ENCODE measurements around the gene CRYBG3. TPM values are rescaled to one million over a fixed set of nuclear protein-coding genes. Genes with fewer than 3 reads are reported as not detected.

Gene CRYBG3
- total RNA-seq, 1 experiment from 2014 or later = 5.9 TPM

DNA sequence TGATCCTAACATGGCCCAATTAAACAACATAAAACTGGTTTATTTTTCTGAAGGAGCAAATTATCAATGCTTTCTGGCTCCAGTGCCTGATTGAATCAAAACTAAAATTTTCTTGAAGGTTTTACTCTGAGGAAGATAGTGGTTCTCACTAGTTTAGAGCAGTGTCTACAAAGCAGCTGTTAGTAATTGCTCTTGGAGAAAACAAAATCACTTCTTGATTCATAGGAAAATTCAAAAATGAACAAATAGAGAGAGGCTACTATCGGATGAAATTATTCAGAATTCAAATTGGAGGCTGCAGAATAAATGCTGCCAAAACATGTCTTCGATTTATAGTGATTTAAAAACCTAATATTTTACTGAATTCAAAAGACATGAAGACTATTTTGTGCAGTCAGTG, 165.5 kb downstream of the CRYBG3 start:
- H2BK20ac ChIP-seq (ENCODE audit: low read depth, low read length, poor library complexity, severe bottlenecking) = no peak overlapping the region
- H3K27ac ChIP-seq (ENCODE audit: insufficient read length, low read depth, low read length) = no peak overlapping the region
- H4K5ac ChIP-seq (ENCODE audit: insufficient read length, low read depth, low read length) = no peak overlapping the region
- H3K79me1 ChIP-seq (ENCODE audit: insufficient read depth, low read depth, low read length, poor library complexity, severe bottlenecking) = no peaks in the 10 kb centered on the region
- H2BK5ac ChIP-seq (ENCODE audit: insufficient read length, low read length) = no peak overlapping the region
- TF ChIP-seq, protein P1, sequence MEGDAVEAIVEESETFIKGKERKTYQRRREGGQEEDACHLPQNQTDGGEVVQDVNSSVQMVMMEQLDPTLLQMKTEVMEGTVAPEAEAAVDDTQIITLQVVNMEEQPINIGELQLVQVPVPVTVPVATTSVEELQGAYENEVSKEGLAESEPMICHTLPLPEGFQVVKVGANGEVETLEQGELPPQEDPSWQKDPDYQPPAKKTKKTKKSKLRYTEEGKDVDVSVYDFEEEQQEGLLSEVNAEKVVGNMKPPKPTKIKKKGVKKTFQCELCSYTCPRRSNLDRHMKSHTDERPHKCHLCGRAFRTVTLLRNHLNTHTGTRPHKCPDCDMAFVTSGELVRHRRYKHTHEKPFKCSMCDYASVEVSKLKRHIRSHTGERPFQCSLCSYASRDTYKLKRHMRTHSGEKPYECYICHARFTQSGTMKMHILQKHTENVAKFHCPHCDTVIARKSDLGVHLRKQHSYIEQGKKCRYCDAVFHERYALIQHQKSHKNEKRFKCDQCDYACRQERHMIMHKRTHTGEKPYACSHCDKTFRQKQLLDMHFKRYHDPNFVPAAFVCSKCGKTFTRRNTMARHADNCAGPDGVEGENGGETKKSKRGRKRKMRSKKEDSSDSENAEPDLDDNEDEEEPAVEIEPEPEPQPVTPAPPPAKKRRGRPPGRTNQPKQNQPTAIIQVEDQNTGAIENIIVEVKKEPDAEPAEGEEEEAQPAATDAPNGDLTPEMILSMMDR (conservative IDR thresholded peaks at IDR 0.05) = no peak
- H4K8ac ChIP-seq (replicated peaks; ENCODE audit: insufficient read length, low read depth, low read length) = no peak overlapping the region
- no peaks in the 10 kb centered on the region for H3K9me3 ChIP-seq (ENCODE audit: control insufficient read depth, low read depth, low read length)
- no peak overlapping the region for H2AK5ac ChIP-seq (ENCODE audit: insufficient read length, low read length)
- no peak overlapping the region for H3K9ac ChIP-seq (ENCODE audit: extremely low read depth, insufficient read length, low read length)
- no peak overlapping the region for H3T11ph ChIP-seq (ENCODE audit: low read length)
- no peak overlapping the region for H4K91ac ChIP-seq (ENCODE audit: insufficient read length, low read depth, low read length)
- no peak overlapping the region for H3K56ac ChIP-seq (ENCODE audit: insufficient read length, low read depth, low read length)
- no peak overlapping the region for H3K23ac ChIP-seq (ENCODE audit: insufficient read length, low read depth, low read length)
- Mint-ChIP-seq H3K36me3 (ENCODE audit: insufficient read depth in 1 of 3, low read depth in 3 of 3) (peaks cover 0 to 8% (median 1%) of the 10 kb centered on the region in 3 experiments; a peak in 3 of 7 replicates), H3K27ac (no peak overlapping the region), H3K27me3 (ENCODE audit: low read depth) (no peaks in the 10 kb centered on the region), H3K9me3 (peaks cover 0 to 7% of the 10 kb centered on the region in 2 experiments; a peak in 3 of 5 replicates), H3K4me1 (peaks cover 4 to 8% of the 10 kb centered on the region in 2 experiments; a peak in 2 of 4 replicates), H3K4me3 (no peak overlapping the region)
- H3K27me3 ChIP-seq (ENCODE audit: insufficient read depth, low read length) = no peaks in the 10 kb centered on the region
- H2BK15ac ChIP-seq (ENCODE audit: low read depth, low read length) = no peak overlapping the region
- peaks cover 5% of the 10 kb centered on the region for H3K23me2 ChIP-seq (ENCODE audit: insufficient read length, low read depth, low read length, poor library complexity, severe bottlenecking)
- H3K14ac ChIP-seq (ENCODE audit: insufficient read depth, low read length) = no peak overlapping the region
- no CpG with 5 or more reads among the region's 2 CpGs for WGBS (ENCODE audit: extremely low coverage, insufficient read length, low lambda C conversion rate)
- H2BK120ac ChIP-seq (ENCODE audit: low read depth, low read length, poor library complexity, severe bottlenecking) = no peak overlapping the region
- no peak overlapping the region for H2AFZ ChIP-seq (ENCODE audit: low read length)
- no peak overlapping the region for H3K4me2 ChIP-seq (ENCODE audit: insufficient read depth, insufficient read length, low read length)
- no peaks in the 10 kb centered on the region for H4K20me1 ChIP-seq (ENCODE audit: control insufficient read depth, insufficient read depth, insufficient read length)
- H2BK12ac ChIP-seq (ENCODE audit: insufficient read length, low read depth, low read length) = no peak overlapping the region
- no peaks in the 10 kb centered on the region for H3K79me2 ChIP-seq (ENCODE audit: insufficient read depth, low read length)
- DNase-seq = no peak
- H3K18ac ChIP-seq (ENCODE audit: insufficient read length, low read depth, low read length) = no peak overlapping the region
- no peaks in the 10 kb centered on the region for H3K4me1 ChIP-seq (ENCODE audit: insufficient read depth, low read length)
- H3K4ac ChIP-seq (ENCODE audit: low read depth, low read length) = no peak overlapping the region

Data from H9 (cell line).